Keratinocyte (primary cell): ENCODE results near the gene CLCN7. TPM values are rescaled to one million over a fixed set of nuclear protein-coding genes. Genes with fewer than 3 reads are reported as not detected.

Experiments
- DNase-seq: peaks from one replicate; pipeline ENCODE4 v3.0.0-alpha.2; 2011; ENCODE audit warnings: low read depth, missing footprints, low spot score
- FAIRE-seq: peaks from 2 replicates; lab custom pipeline; 2011; peaks lifted over from hg19 to GRCh38; lab: Jason Lieb, UNC
- H2AFZ ChIP-seq: 2 replicates; pipeline ENCODE4 v1.6.0; 2012; ENCODE audit warnings: low read length, control low read depth, inconsistent platforms; ENCODE audit not compliant: control insufficient read depth
- H3K27ac ChIP-seq: 2 replicates; pipeline ENCODE4 v1.5.1; 2011; ENCODE audit warnings: low read length; ENCODE audit not compliant: control insufficient read depth, insufficient read depth
- H3K27me3 ChIP-seq: 3 replicates; pipeline ENCODE4 v1.6.0; 2011; ENCODE audit warnings: low read length; ENCODE audit not compliant: control insufficient read depth, insufficient read depth; ENCODE audit errors: extremely low read depth
- H3K36me3 ChIP-seq, 2 experiments: 2 replicates in 1 of 2; 3 replicates in 1 of 2; pipeline ENCODE4 v1.5.1; 2011; ENCODE audit warnings: low read length in 2 of 2, mild to moderate bottlenecking in 1 of 2; ENCODE audit not compliant: control insufficient read depth in 2 of 2, insufficient read depth in 2 of 2; ENCODE audit errors: extremely low read depth in 1 of 2
- H3K4me1 ChIP-seq: 3 replicates; pipeline ENCODE4 v1.5.1; 2011; ENCODE audit warnings: low read length; ENCODE audit not compliant: control insufficient read depth, insufficient read depth; ENCODE audit errors: extremely low read depth
- H3K4me2 ChIP-seq: 3 replicates; pipeline ENCODE4 v1.6.0; 2011; ENCODE audit warnings: low read depth, low read length; ENCODE audit not compliant: control insufficient read depth, insufficient read depth; ENCODE audit errors: extremely low read depth
- H3K4me3 ChIP-seq, 3 experiments: fragments of 200-600 bp in 1 of 3; sonication (generic) in 1 of 3; 2 replicates in 2 of 3; 3 replicates in 1 of 3; pipeline ENCODE4 v1.5.1; 2011 to 2016; ENCODE audit warnings: low read length in 3 of 3, mild to moderate bottlenecking in 3 of 3, control low read depth in 2 of 3, inconsistent platforms in 1 of 3, low read depth in 1 of 3, mixed read lengths in 1 of 3, mixed run types in 1 of 3, moderate library complexity in 1 of 3; ENCODE audit not compliant: control insufficient read depth in 2 of 3, insufficient read depth in 2 of 3; ENCODE audit errors: extremely low read depth in 1 of 3
- H3K79me2 ChIP-seq: 2 replicates; pipeline ENCODE4 v1.6.0; 2012; ENCODE audit warnings: low read length; ENCODE audit not compliant: control insufficient read depth, insufficient read depth
- H3K9ac ChIP-seq: 3 replicates; pipeline ENCODE4 v1.6.0; 2011; ENCODE audit warnings: low read length; ENCODE audit not compliant: control insufficient read depth, insufficient read depth; ENCODE audit errors: extremely low read depth
- H3K9me1 ChIP-seq: 3 replicates; pipeline ENCODE4 v1.6.0; 2011; ENCODE audit warnings: low read length; ENCODE audit not compliant: control insufficient read depth, insufficient read depth; ENCODE audit errors: extremely low read depth
- H3K9me3 ChIP-seq: 2 replicates; pipeline ENCODE4 v1.5.1; 2012; ENCODE audit warnings: low read depth, low read length; ENCODE audit not compliant: control insufficient read depth
- H4K20me1 ChIP-seq: 3 replicates; pipeline ENCODE4 v1.6.0; 2011; ENCODE audit warnings: low read length; ENCODE audit not compliant: control insufficient read depth, insufficient read depth; ENCODE audit errors: extremely low read depth
- CTCF ChIP-seq, 3 experiments: IDR thresholded peaks in 1 of 3; conservative IDR thresholded peaks in 1 of 3; optimal IDR thresholded peaks in 1 of 3; 2 replicates in 2 of 3; 3 replicates in 1 of 3; pipeline versions ENCODE3 to v1.5.1; 2011; ENCODE audit warnings: low read length in 3 of 3, mild to moderate bottlenecking in 3 of 3, moderate library complexity in 2 of 3, control low read depth in 1 of 3, inconsistent platforms in 1 of 3; ENCODE audit not compliant: insufficient read depth in 2 of 3; ENCODE audit errors: extremely low read depth in 1 of 3
- EZH2 ChIP-seq: IDR thresholded peaks from one replicate; pipeline ENCODE4 v1.6.1; 2012; ENCODE audit warnings: inconsistent platforms, mild to moderate bottlenecking, low read length, moderate library complexity
- dilution Hi-C: fragments of 300-500 bp; cut with MboI; formaldehyde crosslinking; loops from one replicate; pipeline ENCODE4 v1.7.0; 2020; ENCODE audit warnings: low sequenced_read_pairs; ENCODE audit not compliant: extremely low pct_ligation_motif_present
- polyA plus RNA-seq, 5 experiments: library from polyadenylated mRNA; depleted of rRNA in 3 of 5; stranded (reverse) in 3 of 5; stranded (forward) in 1 of 5; unstranded in 1 of 5; fragments of >200 nt; gene quantifications; 1 replicate in 1 of 5; 2 replicates in 3 of 5; 3 replicates in 1 of 5; pipeline versions ENCODE4 v1.2.1 to v1.2.3, GENCODE V29; 2011 to 2012; ENCODE audit warnings: missing spikeins in 2 of 5, low read depth in 1 of 5, low replicate concordance in 1 of 5

Gene CLCN7
- polyA plus RNA-seq, 1 donor (not counting 4 experiments of a cell fraction or from before 2014, with no cell fraction given), result 13.3 TPM

GRCh38 chr16:1460602-1461138 lies 14.2 kb downstream of the CLCN7 start:
- Histone ChIP-seq H3K4me1 (no peaks in the 10 kb centered on the region), H3K4me2 (no peak overlapping the region), H3K4me3 (no peak overlapping the region), H4K20me1 (no peaks in the 10 kb centered on the region), H3K9ac (no peak overlapping the region), H3K27me3 (no peaks in the 10 kb centered on the region), H3K9me1 (no peaks in the 10 kb centered on the region), H3K9me3 (no peaks in the 10 kb centered on the region), H3K27ac (no peak overlapping the region), H3K79me2 (no peaks in the 10 kb centered on the region), H3K36me3 (peaks cover 0 to 21% of the 10 kb centered on the region in 2 experiments), H2AFZ (no peak overlapping the region)
- FAIRE-seq (no peak), DNase-seq (no peak)
- TF ChIP-seq CTCF (optimal IDR thresholded peaks at IDR 0.05 in 1 of 3, IDR thresholded peaks at IDR 0.05 in 1 of 3, conservative IDR thresholded peaks at IDR 0.05 in 1 of 3; ENCODE audit: extremely low read depth in 1 of 3, insufficient read depth in 2 of 3, low read length in 3 of 3) (no peak), EZH2 (no peak)
- dilution Hi-C loops, result no loop called here

- no peak overlapping the region for H3K9ac ChIP-seq
- no peak overlapping the region for H3K4me3 ChIP-seq
- FAIRE-seq (no peak), DNase-seq (no peak)
- H2AFZ ChIP-seq, result no peak overlapping the region
- H3K27me3 ChIP-seq, result no peaks in the 10 kb centered on the region
- H3K4me2 ChIP-seq, result no peak overlapping the region
- H3K27ac ChIP-seq, result no peak overlapping the region
- H3K9me1 ChIP-seq, result no peaks in the 10 kb centered on the region
- H3K36me3 ChIP-seq, result peaks cover 0 to 23% of the 10 kb centered on the region in 2 experiments
- no peaks in the 10 kb centered on the region for H4K20me1 ChIP-seq
- TF ChIP-seq CTCF (optimal IDR thresholded peaks at IDR 0.05 in 1 of 3, IDR thresholded peaks at IDR 0.05 in 1 of 3, conservative IDR thresholded peaks at IDR 0.05 in 1 of 3; ENCODE audit: extremely low read depth in 1 of 3, insufficient read depth in 2 of 3, low read length in 3 of 3) (no peak), EZH2 (no peak)
- no peaks in the 10 kb centered on the region for H3K4me1 ChIP-seq
- H3K79me2 ChIP-seq, result no peaks in the 10 kb centered on the region
- dilution Hi-C loops, result no loop called here
- no peaks in the 10 kb centered on the region for H3K9me3 ChIP-seq
Measured at GRCh38 chr16:1459967-1460366, 14.9 kb downstream of the CLCN7 start.
